GM21367 (cell line): ENCODE data around the gene AZGP1.
"Not testable (repeated sequence)": the region's sequence is repeated elsewhere in the genome, so short reads cannot be mapped to it uniquely, and the experiment has no call there.

ENCODE experiments used
- ATAC-seq: cut with Tn5 transposase; IDR thresholded peaks from one replicate; pipeline ENCODE4 v1.9.1; 2021; ENCODE audit not compliant: unreplicated experiment

The AZGP1 gene

GRCh38 chr7:99953649-99954048, 22.2 kb downstream of the AZGP1 start:
- ATAC-seq: no peak

- not testable (repeated sequence) for ATAC-seq
Observed at GRCh38 chr7:99952649-99953048, 23.2 kb downstream of the AZGP1 start.

DNA sequence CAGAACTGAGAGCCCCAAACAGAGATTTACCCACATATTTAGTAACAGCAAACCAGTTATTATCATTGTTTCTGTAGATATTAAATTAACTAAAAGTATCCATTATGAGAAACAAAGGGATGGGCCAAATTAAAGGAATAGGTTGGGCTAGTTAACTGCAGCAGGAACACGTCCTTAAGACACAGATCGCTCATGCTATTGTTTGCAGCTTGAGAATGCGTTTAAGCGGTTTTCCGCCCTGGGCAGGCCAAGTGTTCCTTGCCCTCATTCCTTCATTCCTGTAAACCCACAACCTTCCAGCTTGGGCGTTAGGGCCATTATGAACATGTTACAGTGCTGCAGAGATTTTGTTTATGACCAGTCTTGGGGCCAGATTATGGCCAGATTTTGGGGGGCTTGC, 25.0 kb downstream of the AZGP1 start:
- not testable (repeated sequence) for ATAC-seq

DNA sequence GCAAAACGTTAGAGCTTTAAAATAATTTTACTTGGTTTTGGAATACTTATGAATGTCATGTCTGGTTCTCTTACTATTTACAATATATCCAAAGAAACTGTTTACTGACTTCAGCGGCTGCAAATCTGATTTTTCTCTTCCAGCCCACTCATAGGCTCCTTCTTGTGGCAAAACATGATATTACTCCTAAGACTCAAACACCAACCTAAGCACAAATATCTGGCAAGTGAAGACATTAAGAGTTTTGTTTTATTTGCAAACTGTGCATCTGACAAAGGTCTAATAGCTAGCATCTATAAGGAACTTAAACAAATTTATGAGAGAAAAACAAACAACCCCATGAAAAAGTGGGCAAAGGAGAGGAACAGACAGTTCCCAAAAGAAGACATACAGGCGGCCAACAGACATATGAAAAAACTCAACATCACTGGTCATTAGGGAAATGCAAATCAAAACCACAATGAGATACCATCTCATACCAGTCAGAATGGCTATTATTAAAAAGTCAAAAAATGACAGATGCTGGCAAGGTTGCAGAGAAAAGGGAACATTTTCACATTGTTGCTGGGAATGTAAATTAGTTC, 26.1 kb downstream of the AZGP1 start:
- ATAC-seq: no peak

- no peak for ATAC-seq
Observed at GRCh38 chr7:99947608-99948007, 28.2 kb downstream of the AZGP1 start.

GRCh38 chr7:99944497-99945070, 31.2 kb downstream of the AZGP1 start:
- ATAC-seq: no peak

DNA sequence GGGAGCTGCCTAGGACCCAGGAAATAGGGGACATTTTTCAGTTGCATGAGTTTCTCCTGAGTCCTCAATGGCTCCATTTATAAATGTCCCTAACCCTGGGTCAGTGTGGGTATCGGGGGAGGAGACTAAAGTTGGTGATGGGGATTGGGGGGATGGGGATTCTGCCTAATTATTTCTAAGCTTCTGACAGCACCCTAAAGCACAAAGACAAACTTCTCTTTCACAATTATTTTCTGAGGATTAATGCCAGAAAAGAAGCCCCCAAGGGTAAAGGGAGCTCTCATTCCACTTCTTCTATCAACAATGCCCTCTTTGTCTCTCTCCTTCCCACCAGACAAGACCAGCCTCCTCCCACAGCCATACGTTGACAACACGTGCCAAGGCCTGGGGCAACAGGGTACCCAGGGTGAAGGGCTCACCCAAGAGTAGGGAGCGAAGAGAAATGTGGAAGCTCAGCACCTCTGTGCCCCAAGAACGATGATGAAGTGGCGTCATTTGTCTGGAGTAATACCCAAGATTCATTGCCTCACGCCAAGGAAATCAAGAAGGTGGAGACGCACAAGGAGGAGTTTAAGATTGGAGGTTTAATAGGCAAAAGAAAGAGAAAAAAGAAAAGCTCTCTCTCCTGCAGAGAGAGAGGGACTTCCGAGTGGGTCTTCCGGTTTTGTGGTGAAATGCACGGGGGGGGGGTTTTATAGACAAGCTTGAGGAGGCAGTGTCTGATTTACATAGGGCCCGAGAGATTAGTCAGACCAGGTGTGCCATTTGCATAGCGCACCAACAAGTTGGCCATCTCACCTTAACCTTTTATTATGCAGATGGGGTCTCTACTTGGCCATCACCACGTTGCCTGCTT, 32.0 kb downstream of the AZGP1 start:
- ATAC-seq: no peak

DNA sequence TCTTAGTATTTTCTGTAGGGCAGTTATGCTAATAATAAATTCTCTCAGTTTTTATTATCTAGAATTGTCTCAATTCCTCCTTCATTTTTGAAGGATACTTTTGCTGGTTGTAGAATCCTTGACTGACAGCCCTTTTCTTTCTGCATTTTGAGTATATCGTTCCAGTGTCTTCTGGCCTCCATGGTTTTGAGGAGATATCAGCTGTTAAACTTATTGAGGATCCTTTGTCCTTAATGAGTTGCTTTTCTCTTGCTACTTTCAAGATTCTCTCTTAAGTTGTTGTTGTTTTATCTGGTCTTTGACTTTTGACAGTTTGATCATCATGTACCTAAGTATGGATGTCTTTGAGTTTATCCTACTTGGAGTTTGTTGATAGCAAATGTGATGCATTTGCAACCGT, 37.5 kb downstream of the AZGP1 start:
- ATAC-seq: no peak

DNA sequence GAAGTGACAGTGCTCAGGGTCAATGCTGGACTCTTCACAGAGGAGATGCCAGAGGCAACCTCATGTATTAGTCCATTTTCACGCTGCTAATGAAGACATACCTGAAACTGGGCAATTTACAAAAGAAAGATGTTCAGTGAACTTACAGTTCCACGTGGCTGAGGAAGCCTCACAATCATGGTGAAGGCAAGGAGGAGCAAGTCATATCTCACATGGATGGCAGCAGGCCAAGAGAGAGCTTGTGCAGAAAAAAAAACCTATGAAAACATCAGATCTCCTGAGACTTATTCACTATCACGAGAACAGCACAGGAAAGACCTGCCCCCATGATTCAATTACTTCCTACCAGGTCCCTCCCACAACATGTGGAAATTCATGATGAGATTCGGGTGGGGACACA, 40.8 kb downstream of the AZGP1 start:
- ATAC-seq: not testable (repeated sequence)

- ATAC-seq: no peak
Observed at GRCh38 chr7:99930376-99930775, 45.5 kb downstream of the AZGP1 start.

DNA sequence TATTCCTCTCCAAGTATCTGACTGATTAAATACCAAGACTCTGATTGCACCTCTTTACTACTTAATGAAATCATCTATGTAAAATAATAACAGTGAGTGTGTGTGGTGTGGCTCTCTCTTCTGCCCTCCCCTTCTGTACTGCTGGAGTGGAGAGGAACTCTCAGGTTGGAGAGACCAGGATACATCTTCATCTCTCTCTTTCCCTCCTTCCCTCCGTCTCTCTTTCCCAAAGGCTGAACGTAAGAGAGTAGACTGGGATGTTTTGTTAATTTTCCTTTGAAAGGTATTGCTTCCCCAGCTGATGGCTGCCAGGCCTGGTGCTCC, 46.1 kb downstream of the AZGP1 start:
- no peak for ATAC-seq

DNA sequence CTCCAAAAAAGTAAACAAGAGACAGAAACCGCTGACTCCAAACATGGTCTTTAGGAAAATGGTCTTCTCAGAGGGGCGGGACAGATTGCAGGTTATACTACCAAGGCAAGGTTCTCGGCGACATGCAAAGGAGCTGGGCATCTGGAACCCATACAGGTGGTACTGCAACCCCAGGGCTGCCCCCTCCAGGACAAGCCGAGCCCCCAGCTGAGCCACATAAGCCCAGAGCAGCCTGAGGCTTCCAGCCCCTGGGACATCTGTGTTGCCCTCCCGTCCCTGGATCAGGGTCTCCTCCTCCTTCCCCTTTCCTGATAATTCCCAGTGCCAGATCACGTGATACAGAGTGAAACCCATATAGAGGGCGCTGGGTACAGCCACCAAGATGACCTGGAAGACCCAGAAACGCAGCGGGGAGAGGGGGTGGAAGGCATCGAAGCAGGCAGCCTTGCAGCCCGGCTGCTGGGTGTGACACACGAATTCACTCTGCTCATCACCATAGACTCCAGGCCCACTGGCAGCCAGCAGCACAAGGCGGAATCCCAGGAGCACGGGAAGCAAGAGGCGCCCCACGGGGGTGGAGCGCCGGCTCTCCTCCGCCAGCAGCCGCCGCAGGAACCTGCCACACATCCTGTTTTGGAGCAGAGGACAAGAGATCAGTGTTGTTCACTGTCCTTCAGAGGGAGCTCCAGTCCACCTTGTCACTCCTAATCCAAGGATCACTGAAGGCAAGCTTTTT, 46.7 kb downstream of the AZGP1 start, which contains the start of gene GJC3:
Gene GJC3, minus strand, starts transcription at position 627 of the 736 bp plus-strand sequence. Its CDS starts 0 bp downstream, at position 627.
- ATAC-seq: no peak

DNA sequence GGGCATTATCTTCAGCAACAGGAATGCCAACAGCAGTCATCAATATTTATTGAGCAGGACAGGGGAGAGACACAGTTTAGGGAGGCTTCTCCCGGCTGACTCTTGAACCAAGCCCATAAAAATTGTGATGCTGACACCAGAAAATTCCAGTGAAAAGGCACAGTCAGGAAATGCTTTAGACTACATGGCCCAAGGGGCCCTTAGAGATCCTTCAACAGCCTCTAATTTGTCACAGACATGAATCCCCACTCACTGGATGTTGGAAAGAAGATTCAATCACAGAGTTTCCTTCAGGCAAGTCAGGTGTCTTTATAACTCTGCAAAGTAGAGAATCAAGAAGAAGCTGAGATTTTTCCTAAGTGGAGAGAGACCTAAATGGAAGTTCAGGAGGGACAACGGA, 47.6 kb downstream of the AZGP1 start:
- ATAC-seq: no peak

DNA sequence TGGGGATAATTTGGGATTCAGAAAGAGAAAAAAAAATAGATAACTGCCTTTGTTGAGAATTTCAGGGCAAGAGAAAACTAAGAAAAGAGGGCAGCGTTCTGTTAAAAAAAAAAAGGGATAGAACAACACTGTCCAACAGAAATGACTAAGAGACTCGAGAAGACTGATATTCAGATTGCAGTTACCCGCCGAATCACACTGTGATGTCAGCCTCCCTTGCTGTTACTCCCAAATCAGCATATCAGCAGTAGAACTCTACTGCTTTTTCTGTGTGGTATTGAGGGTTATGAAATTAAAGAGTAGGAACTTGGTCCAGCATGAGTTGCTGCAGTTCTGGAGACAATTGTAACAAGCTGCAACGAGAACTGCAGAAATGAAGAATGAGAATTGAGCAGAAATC, 48.3 kb downstream of the AZGP1 start:
- ATAC-seq: no peak

DNA sequence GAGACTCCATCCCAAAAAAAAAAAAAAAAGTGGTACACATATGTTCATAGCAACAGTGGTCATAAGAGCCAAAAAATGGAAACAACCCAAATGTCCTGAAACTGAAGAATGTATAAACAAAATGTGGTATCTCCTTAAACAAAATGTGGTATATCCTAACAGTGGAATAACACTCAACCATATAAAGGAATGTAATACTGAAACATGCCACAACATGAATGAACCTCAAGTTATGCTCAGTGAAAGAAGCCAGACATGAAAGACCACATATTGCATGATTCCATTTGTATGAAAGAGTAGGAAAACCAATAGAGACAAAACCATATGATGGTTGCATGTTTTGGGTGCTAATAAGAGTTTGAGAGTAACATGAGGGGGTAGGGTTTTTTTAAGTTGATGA, 49.5 kb downstream of the AZGP1 start:
- no peak for ATAC-seq

- ATAC-seq: no peak
Observed at GRCh38 chr7:99923200-99923599, 52.6 kb downstream of the AZGP1 start.

GRCh38 chr7:99920149-99920548, 55.7 kb downstream of the AZGP1 start:
- no peak for ATAC-seq

DNA sequence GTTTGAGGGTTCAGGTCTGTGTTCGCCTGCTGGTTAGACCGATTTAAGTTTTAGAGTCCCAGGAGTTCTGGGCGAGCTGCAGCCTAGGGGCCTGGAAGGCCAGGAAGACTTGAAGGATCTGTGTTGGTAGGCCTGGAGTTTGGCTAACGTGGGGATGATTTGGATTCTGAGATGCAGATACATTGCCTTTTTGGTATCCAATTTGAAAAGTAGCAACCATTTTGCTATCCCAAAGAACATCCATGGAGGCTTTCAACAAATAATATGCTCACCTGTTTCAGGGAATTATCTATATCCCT, 56.1 kb downstream of the AZGP1 start:
- ATAC-seq: no peak

DNA sequence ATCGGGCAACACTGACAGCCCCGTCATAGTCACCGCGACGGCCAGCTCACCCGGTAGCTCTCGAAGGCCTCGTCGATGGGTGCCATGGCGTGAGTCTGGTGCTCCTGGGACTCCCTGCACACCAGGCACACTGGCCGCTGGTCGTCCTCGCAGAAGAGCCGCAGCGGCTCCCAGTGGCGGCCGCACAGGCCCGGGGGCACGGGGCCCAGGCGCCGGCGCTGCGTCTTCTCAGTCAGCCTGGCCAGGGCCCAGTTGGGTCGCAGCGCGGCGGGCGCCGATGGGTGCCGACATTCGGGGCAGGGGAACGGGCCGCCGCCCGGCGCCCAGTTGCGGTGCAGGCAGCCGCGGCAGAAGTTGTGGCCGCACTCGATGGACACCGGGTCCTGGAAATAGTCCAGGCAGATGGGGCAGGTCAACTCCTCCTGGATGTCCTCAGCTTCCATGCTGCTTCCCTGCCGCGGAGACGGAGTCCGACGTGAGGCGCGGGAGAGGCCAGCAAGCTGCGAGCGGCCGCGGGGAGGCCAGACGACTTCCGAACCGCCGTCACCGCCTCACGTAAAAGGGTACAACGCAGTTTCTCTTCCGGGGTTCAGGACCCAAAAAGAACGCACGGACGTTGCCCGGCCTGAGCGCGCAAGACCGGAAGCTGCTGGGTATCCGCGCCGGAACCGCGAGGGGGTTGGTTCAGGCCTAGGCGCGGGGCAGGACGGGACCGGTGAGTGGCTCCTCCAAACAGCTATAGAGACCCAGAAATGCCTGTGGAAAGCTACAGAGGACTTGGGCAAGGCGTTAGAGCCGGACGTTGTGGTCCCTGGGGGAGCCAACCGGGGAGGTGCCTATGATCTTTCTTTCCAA, 56.6 kb downstream of the AZGP1 start, which contains the start of gene TRIM4:
Gene TRIM4, minus strand, starts transcription at position 572 of the 855 bp plus-strand sequence. Its CDS starts 129 bp downstream, at position 443.
- peak; percentile 94 for ATAC-seq
